ENCODE data around the gene BNC2. TPM values are rescaled to one million over a fixed set of nuclear protein-coding genes. Genes with fewer than 3 reads are reported as not detected.

BNC2 gene
- total RNA-seq, 1 experiment from 2014 or later, result 0.20 TPM

GRCh38 chr9:16901590-16901989 is 31.1 kb upstream of the BNC2 start:
- H3K4me1 ChIP-seq, result no peaks in the 10 kb centered on the region
- H3K36me3 Mint-ChIP-seq (ENCODE audit: insufficient read depth, unreplicated experiment), result no peaks in the 10 kb centered on the region
- H3K27me3 Mint-ChIP-seq (ENCODE audit: insufficient read depth, unreplicated experiment), result peaks cover 3% of the 10 kb centered on the region
- H3K27ac Mint-ChIP-seq (ENCODE audit: unreplicated experiment), result no peak overlapping the region
- H3K9me3 ChIP-seq, result no peaks in the 10 kb centered on the region
- no peaks in the 10 kb centered on the region for H3K9me3 Mint-ChIP-seq (ENCODE audit: unreplicated experiment)
- no peak for DNase-seq
- no peaks in the 10 kb centered on the region for H3K36me3 ChIP-seq (ENCODE audit: control insufficient read depth, insufficient read depth, low read length)
- TF ChIP-seq, protein P1, sequence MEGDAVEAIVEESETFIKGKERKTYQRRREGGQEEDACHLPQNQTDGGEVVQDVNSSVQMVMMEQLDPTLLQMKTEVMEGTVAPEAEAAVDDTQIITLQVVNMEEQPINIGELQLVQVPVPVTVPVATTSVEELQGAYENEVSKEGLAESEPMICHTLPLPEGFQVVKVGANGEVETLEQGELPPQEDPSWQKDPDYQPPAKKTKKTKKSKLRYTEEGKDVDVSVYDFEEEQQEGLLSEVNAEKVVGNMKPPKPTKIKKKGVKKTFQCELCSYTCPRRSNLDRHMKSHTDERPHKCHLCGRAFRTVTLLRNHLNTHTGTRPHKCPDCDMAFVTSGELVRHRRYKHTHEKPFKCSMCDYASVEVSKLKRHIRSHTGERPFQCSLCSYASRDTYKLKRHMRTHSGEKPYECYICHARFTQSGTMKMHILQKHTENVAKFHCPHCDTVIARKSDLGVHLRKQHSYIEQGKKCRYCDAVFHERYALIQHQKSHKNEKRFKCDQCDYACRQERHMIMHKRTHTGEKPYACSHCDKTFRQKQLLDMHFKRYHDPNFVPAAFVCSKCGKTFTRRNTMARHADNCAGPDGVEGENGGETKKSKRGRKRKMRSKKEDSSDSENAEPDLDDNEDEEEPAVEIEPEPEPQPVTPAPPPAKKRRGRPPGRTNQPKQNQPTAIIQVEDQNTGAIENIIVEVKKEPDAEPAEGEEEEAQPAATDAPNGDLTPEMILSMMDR (IDR thresholded peaks at IDR 0.05; ENCODE audit: insufficient read depth in 1 of 2, low read depth in 1 of 2, low read length in 1 of 2, severe bottlenecking in 1 of 2, unreplicated experiment in 1 of 2), result no peak
- H3K4me3 ChIP-seq (ENCODE audit: low read depth, low read length), result no peak overlapping the region
- BruUV-seq (replicated peaks), result no TSS peak
- no peak overlapping the region for H3K4me3 Mint-ChIP-seq (ENCODE audit: unreplicated experiment)
- H3K4me1 Mint-ChIP-seq (ENCODE audit: low read depth, unreplicated experiment), result no peaks in the 10 kb centered on the region
- ChIA-PET CTCF (no interaction called here), POLR2A (no interaction called here)
- intact Hi-C loops (cut with micrococcal nuclease; ENCODE audit: unreplicated experiment), result no loop called here
- no peaks in the 10 kb centered on the region for H3K27me3 ChIP-seq (replicated peaks; ENCODE audit: control insufficient read depth, insufficient read depth, low read length)

DNA sequence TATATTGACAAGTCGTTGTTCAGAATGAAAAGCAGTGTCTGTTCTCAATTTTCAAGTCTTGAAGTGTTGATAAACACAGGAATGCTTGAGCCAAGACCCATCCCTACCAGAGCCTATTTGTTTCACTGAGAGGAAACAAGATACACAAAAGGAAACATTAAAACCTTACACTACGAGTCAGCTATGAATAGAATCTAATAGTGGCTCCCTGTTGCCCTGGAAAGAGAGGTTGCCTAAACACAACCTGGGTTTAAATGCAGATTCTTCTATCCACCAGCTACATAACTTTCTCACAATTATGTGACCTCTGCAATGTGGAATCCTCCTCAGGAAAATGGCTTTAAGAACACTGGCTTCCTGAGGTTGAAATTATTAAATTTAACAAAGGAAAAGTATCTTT is 29.1 kb upstream of the BNC2 start:
- Histone ChIP-seq H3K4me1 (no peaks in the 10 kb centered on the region), H3K9me3 (no peaks in the 10 kb centered on the region), H3K36me3 (ENCODE audit: control insufficient read depth, insufficient read depth, low read length) (no peaks in the 10 kb centered on the region), H3K27me3 (replicated peaks; ENCODE audit: control insufficient read depth, insufficient read depth, low read length) (no peaks in the 10 kb centered on the region), H3K4me3 (ENCODE audit: low read depth, low read length) (no peak overlapping the region)
- Mint-ChIP-seq H3K9me3 (ENCODE audit: unreplicated experiment) (no peaks in the 10 kb centered on the region), H3K4me1 (ENCODE audit: low read depth, unreplicated experiment) (no peaks in the 10 kb centered on the region), H3K4me3 (ENCODE audit: unreplicated experiment) (no peak overlapping the region), H3K27ac (ENCODE audit: unreplicated experiment) (no peak overlapping the region), H3K27me3 (ENCODE audit: insufficient read depth, unreplicated experiment) (no peaks in the 10 kb centered on the region), H3K36me3 (ENCODE audit: insufficient read depth, unreplicated experiment) (no peaks in the 10 kb centered on the region)
- TF ChIP-seq, protein P1 (IDR thresholded peaks at IDR 0.05; ENCODE audit: insufficient read depth in 1 of 2, low read depth in 1 of 2, low read length in 1 of 2, severe bottlenecking in 1 of 2, unreplicated experiment in 1 of 2), result no peak
- ChIA-PET CTCF (no interaction called here), POLR2A (no interaction called here)
- no peak for DNase-seq
- intact Hi-C loops (cut with micrococcal nuclease; ENCODE audit: unreplicated experiment), result no loop called here
- BruUV-seq (replicated peaks), result no TSS peak

- BruUV-seq (replicated peaks), result no TSS peak
Measured at GRCh38 chr9:16898464-16898863, 28.0 kb upstream of the BNC2 start.

More at GRCh38 chr9:16898464-16898863, 28.0 kb upstream of the BNC2 start:
- H3K9me3 ChIP-seq, result no peaks in the 10 kb centered on the region
- intact Hi-C loops (cut with micrococcal nuclease; ENCODE audit: unreplicated experiment), result no loop called here
- H3K27me3 ChIP-seq (replicated peaks; ENCODE audit: control insufficient read depth, insufficient read depth, low read length), result no peaks in the 10 kb centered on the region
- TF ChIP-seq, protein P1 (IDR thresholded peaks at IDR 0.05; ENCODE audit: insufficient read depth in 1 of 2, low read depth in 1 of 2, low read length in 1 of 2, severe bottlenecking in 1 of 2, unreplicated experiment in 1 of 2), result no peak
- Mint-ChIP-seq H3K27me3 (ENCODE audit: insufficient read depth, unreplicated experiment) (no peaks in the 10 kb centered on the region), H3K27ac (ENCODE audit: unreplicated experiment) (no peak overlapping the region), H3K4me1 (ENCODE audit: low read depth, unreplicated experiment) (no peaks in the 10 kb centered on the region), H3K36me3 (ENCODE audit: insufficient read depth, unreplicated experiment) (no peaks in the 10 kb centered on the region), H3K9me3 (ENCODE audit: unreplicated experiment) (no peaks in the 10 kb centered on the region), H3K4me3 (ENCODE audit: unreplicated experiment) (no peak overlapping the region)
- H3K4me3 ChIP-seq (ENCODE audit: low read depth, low read length), result no peak overlapping the region
- DNase-seq, result no peak
- no peaks in the 10 kb centered on the region for H3K4me1 ChIP-seq
- POLR2A ChIA-PET, result no interaction called here
- H3K36me3 ChIP-seq (ENCODE audit: control insufficient read depth, insufficient read depth, low read length), result no peaks in the 10 kb centered on the region
- CTCF ChIA-PET, result no interaction called here

All from Caco-2 (cell line).